HG03520 (cell line): ENCODE measurements around the gene PET117.
"Not testable (repeated sequence)": the region's sequence is repeated elsewhere in the genome, so short reads cannot be mapped to it uniquely, and the experiment has no call there.

ENCODE experiments used
- ATAC-seq: cut with Tn5 transposase; IDR thresholded peaks from one replicate; pipeline ENCODE4 v1.9.1; 2021; ENCODE audit warnings: mild to moderate bottlenecking, moderate library complexity; ENCODE audit not compliant: unreplicated experiment

PET117 gene

GRCh38 chr20:18156045-18156444, 18.4 kb downstream of the PET117 start:
- no peak for ATAC-seq

GRCh38 chr20:18164356-18164755, 26.7 kb downstream of the PET117 start:
- ATAC-seq = no peak

- no peak for ATAC-seq
Observed at GRCh38 chr20:18165553-18165952, 27.9 kb downstream of the PET117 start.

GRCh38 chr20:18166241-18166881, 28.7 kb downstream of the PET117 start:
- ATAC-seq = no peak

- ATAC-seq = no peak
Observed at GRCh38 chr20:18166950-18167349, 29.3 kb downstream of the PET117 start.

GRCh38 chr20:18172379-18172778, 34.7 kb downstream of the PET117 start:
- ATAC-seq = no peak

GRCh38 chr20:18174906-18175683, 37.4 kb downstream of the PET117 start:
- no peak for ATAC-seq

- no peak for ATAC-seq
Observed at GRCh38 chr20:18176318-18176785, 38.7 kb downstream of the PET117 start.

- not testable (repeated sequence) for ATAC-seq
Observed at GRCh38 chr20:18180366-18180765, 42.7 kb downstream of the PET117 start.

GRCh38 chr20:18180815-18181214, 43.2 kb downstream of the PET117 start:
- no peak for ATAC-seq

GRCh38 chr20:18187020-18187419, 49.4 kb downstream of the PET117 start:
- ATAC-seq = no peak

GRCh38 chr20:18188434-18188833, 50.8 kb downstream of the PET117 start:
- no peak for ATAC-seq

GRCh38 chr20:18190338-18191233, 52.9 kb downstream of the PET117 start:
- no peak for ATAC-seq

- no peak for ATAC-seq
Observed at GRCh38 chr20:18191306-18191705, 53.6 kb downstream of the PET117 start.
